ENCODE measurements around the gene NGEF. TPM values are rescaled to one million over a fixed set of nuclear protein-coding genes. Genes with fewer than 3 reads are reported as not detected.
"Not testable (repeated sequence)": the region's sequence is repeated elsewhere in the genome, so short reads cannot be mapped to it uniquely, and the experiment has no call there.

The NGEF gene
- total RNA-seq, 3 donors from 2014 or later = 1.6 to 6.3 TPM; not detected in 1

GRCh38 chr2:233021771-233022170 is 8.7 kb upstream of the NGEF start:
- Histone ChIP-seq H3K9me3 (peaks cover 0 to 13% of the 10 kb centered on the region in 2 donors), H3K27ac (no peak overlapping the region), H3K27me3 (no peaks in the 10 kb centered on the region), H3K4me1 (no peaks in the 10 kb centered on the region), H3K36me3 (no peaks in the 10 kb centered on the region), H3K4me3 (no peak overlapping the region)
- TF ChIP-seq CTCF (IDR thresholded peaks at IDR 0.05) (no peak), POLR2A (IDR thresholded peaks at IDR 0.05) (no peak), POLR2AphosphoS5 (IDR thresholded peaks at IDR 0.05) (no peak)
- intact Hi-C loops (cut with DNase I; ENCODE audit: low total_unique reads) = no loop called here
- no peak for DNase-seq (ENCODE audit: low spot score in 2 of 2)

- intact Hi-C loops (cut with DNase I; ENCODE audit: low total_unique reads) = no loop called here
- Histone ChIP-seq H3K9me3 (peaks cover 0 to 13% of the 10 kb centered on the region in 2 donors), H3K4me3 (no peak overlapping the region), H3K4me1 (no peaks in the 10 kb centered on the region), H3K27ac (no peak overlapping the region), H3K36me3 (no peaks in the 10 kb centered on the region), H3K27me3 (no peaks in the 10 kb centered on the region)
- no peak for DNase-seq (ENCODE audit: low spot score in 2 of 2)
- TF ChIP-seq POLR2AphosphoS5 (IDR thresholded peaks at IDR 0.05) = no peak
Observed at GRCh38 chr2:233020454-233020853, 7.4 kb upstream of the NGEF start.

- H3K27me3 ChIP-seq; H3K27ac ChIP-seq; H3K4me1 ChIP-seq; H3K4me3 ChIP-seq; H3K36me3 ChIP-seq; DNase-seq (ENCODE audit: low spot score in 2 of 2); intact Hi-C loops (cut with DNase I; ENCODE audit: low total_unique reads): not testable (repeated sequence)
- peaks cover 0 to 13% of the 10 kb centered on the region in 2 donors for H3K9me3 ChIP-seq
Observed at GRCh38 chr2:233019610-233020009, 6.6 kb upstream of the NGEF start.

- TF ChIP-seq POLR2A (IDR thresholded peaks at IDR 0.05) = no peak
- TF ChIP-seq POLR2AphosphoS5 (IDR thresholded peaks at IDR 0.05) = no peak
- no peak for TF ChIP-seq CTCF (IDR thresholded peaks at IDR 0.05)
- intact Hi-C loops (cut with DNase I; ENCODE audit: low total_unique reads) = no loop called here
Observed at GRCh38 chr2:233017947-233018346, 4.9 kb upstream of the NGEF start.

GRCh38 chr2:233015019-233015645 is 2.1 kb upstream of the NGEF start:
- TF ChIP-seq POLR2A (IDR thresholded peaks at IDR 0.05) = no peak
- no peak for TF ChIP-seq POLR2AphosphoS5 (IDR thresholded peaks at IDR 0.05)
- no peak for TF ChIP-seq CTCF (IDR thresholded peaks at IDR 0.05)
- no peaks in the 10 kb centered on the region for H3K27me3 ChIP-seq
- DNase-seq (ENCODE audit: low spot score in 2 of 2) = peak in 1 of 2 donors; percentile 9
- H3K4me3 ChIP-seq = no peak overlapping the region
- no peak overlapping the region for H3K27ac ChIP-seq
- peaks cover 0 to 13% of the 10 kb centered on the region in 2 donors for H3K9me3 ChIP-seq
- intact Hi-C loops (cut with DNase I; ENCODE audit: low total_unique reads) = no loop called here
- no peaks in the 10 kb centered on the region for H3K36me3 ChIP-seq
- H3K4me1 ChIP-seq = no peaks in the 10 kb centered on the region

More at GRCh38 chr2:233017947-233018346, 4.9 kb upstream of the NGEF start:
- no peaks in the 10 kb centered on the region for H3K27me3 ChIP-seq
- H3K36me3 ChIP-seq = no peaks in the 10 kb centered on the region
- no peak overlapping the region for H3K27ac ChIP-seq
- peaks cover 0 to 13% of the 10 kb centered on the region in 2 donors for H3K9me3 ChIP-seq
- H3K4me3 ChIP-seq = no peak overlapping the region
- DNase-seq (ENCODE audit: low spot score in 2 of 2) = no peak
- no peaks in the 10 kb centered on the region for H3K4me1 ChIP-seq

- no peak overlapping the region for H3K27ac ChIP-seq
- DNase-seq (ENCODE audit: low spot score in 2 of 2) = no peak
- H3K4me1 ChIP-seq = no peaks in the 10 kb centered on the region
- no peaks in the 10 kb centered on the region for H3K36me3 ChIP-seq
- H3K4me3 ChIP-seq = no peak overlapping the region
- no peaks in the 10 kb centered on the region for H3K27me3 ChIP-seq
- peaks cover 0 to 13% of the 10 kb centered on the region in 2 donors for H3K9me3 ChIP-seq
- no peak for TF ChIP-seq CTCF (IDR thresholded peaks at IDR 0.05)
- no peak for TF ChIP-seq POLR2AphosphoS5 (IDR thresholded peaks at IDR 0.05)
- TF ChIP-seq POLR2A (IDR thresholded peaks at IDR 0.05) = no peak
- intact Hi-C loops (cut with DNase I; ENCODE audit: low total_unique reads) = no loop called here
Observed at GRCh38 chr2:233013650-233014049, 594 bp upstream of the NGEF start.
